Caco-2 (cell line): ENCODE measurements around the gene MICAL3. TPM values are rescaled to one million over a fixed set of nuclear protein-coding genes. Genes with fewer than 3 reads are reported as not detected.

Experiments
- BruUV-seq: library from RNA; stranded (reverse); fragments of 400-500 nt; replicated peaks from 2 replicates; lab custom pipeline; 2021; lab: Mats Ljungman, UMichigan
- CTCF ChIA-PET: fragments of 300-600 bp; sonication (Branson Sonifier 250); formaldehyde crosslinking; loops from one replicate; lab custom pipeline; 2022; ENCODE audit warnings: antibody characterized with exemption; lab: Charles Lee
- POLR2A ChIA-PET: fragments of 300-600 bp; sonication (Branson Sonifier 250); formaldehyde crosslinking; loops from one replicate; lab custom pipeline; 2022; ENCODE audit warnings: antibody characterized with exemption; lab: Charles Lee
- DNase-seq, 2 experiments: peaks; one replicate each; pipeline versions ENCODE4 v3.0.0 to v3.0.0-alpha.2; 2020 to 2022
- H3K27me3 ChIP-seq: replicated peaks from 2 replicates; pipeline ENCODE4 v1.6.0; 2011; ENCODE audit warnings: low read length; ENCODE audit not compliant: control insufficient read depth, insufficient read depth
- H3K36me3 ChIP-seq: 2 replicates; pipeline ENCODE4 v1.5.1; 2011; ENCODE audit warnings: low read length; ENCODE audit not compliant: control insufficient read depth, insufficient read depth
- H3K4me1 ChIP-seq: fragments of 250-450 bp; sonication (Bioruptor Pico); 2 replicates; pipeline ENCODE4 v1.5.1; 2020; ENCODE audit warnings: mild to moderate bottlenecking
- H3K4me3 ChIP-seq: 2 replicates; pipeline ENCODE4 v1.5.1; 2011; ENCODE audit warnings: low read depth, mild to moderate bottlenecking, control low read depth, low read length
- H3K9me3 ChIP-seq: fragments of 250-450 bp; sonication (Bioruptor Pico); 2 replicates; pipeline ENCODE4 v1.5.1; 2020; ENCODE audit warnings: mild to moderate bottlenecking, moderate library complexity
- H3K27ac Mint-ChIP-seq: one replicate; pipeline ENCODE4 v1.8.0; 2022; ENCODE audit warnings: mixed read lengths; ENCODE audit not compliant: unreplicated experiment
- H3K27me3 Mint-ChIP-seq: one replicate; pipeline ENCODE4 v1.8.0; 2022; ENCODE audit warnings: mixed read lengths; ENCODE audit not compliant: insufficient read depth, unreplicated experiment
- H3K36me3 Mint-ChIP-seq: one replicate; pipeline ENCODE4 v1.8.0; 2022; ENCODE audit warnings: mild to moderate bottlenecking, mixed read lengths; ENCODE audit not compliant: insufficient read depth, unreplicated experiment
- H3K4me1 Mint-ChIP-seq: one replicate; pipeline ENCODE4 v1.8.0; 2022; ENCODE audit warnings: low read depth, mixed read lengths; ENCODE audit not compliant: unreplicated experiment
- H3K4me3 Mint-ChIP-seq: one replicate; pipeline ENCODE4 v1.8.0; 2022; ENCODE audit warnings: mild to moderate bottlenecking, moderate library complexity, mixed read lengths; ENCODE audit not compliant: unreplicated experiment
- H3K9me3 Mint-ChIP-seq: one replicate; pipeline ENCODE4 v1.8.0; 2022; ENCODE audit warnings: mixed read lengths; ENCODE audit not compliant: unreplicated experiment
- intact Hi-C: fragments of 100-400 bp; cut with micrococcal nuclease; formaldehyde crosslinking; loops from one replicate; pipeline ENCODE4 v1.10.0; 2022; ENCODE audit not compliant: unreplicated experiment
- total RNA-seq: library from RNA; stranded (reverse); gene quantifications from 2 replicates; pipeline ENCODE4 v1.2.3, GENCODE V29; 2022
- TF ChIP-seq, protein P1 (sequence below), 2 experiments: fragments of 200-600 bp in 1 of 2; IDR thresholded peaks; 1 replicate in 1 of 2; 2 replicates in 1 of 2; pipeline versions ENCODE4 v1.5.1 to v1.8.0; 2011 to 2022; ENCODE audit warnings: antibody characterized with exemption in 1 of 2, control low read depth in 1 of 2, inconsistent platforms in 1 of 2, low read depth in 1 of 2, low read length in 1 of 2, mild to moderate bottlenecking in 1 of 2, moderate library complexity in 1 of 2; ENCODE audit not compliant: insufficient read depth in 1 of 2, severe bottlenecking in 1 of 2, unreplicated experiment in 1 of 2

Gene MICAL3
- total RNA-seq, 1 experiment from 2014 or later = 65.6 TPM

DNA sequence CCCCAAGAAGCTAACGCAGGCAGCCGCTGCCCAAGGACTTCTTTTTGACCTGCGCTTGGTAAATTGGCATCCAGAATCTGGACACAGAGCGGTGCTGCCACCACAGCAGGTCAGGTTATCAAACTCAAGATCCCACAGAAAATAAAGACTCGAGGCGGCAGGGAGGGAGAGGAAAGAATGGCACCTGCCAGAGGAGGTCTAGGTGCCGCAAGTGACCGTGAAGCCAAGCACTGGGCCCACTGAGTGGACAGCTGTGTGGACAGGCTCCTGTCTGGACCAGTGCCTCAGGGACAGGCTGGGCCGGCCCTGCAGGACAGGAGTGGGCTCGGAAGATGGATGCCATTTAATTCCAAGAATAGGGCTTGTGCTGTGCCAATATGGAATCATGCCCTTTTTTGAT lies 277.4 kb downstream of the MICAL3 start:
- Mint-ChIP-seq H3K4me3 (no peak overlapping the region), H3K27ac (no peak overlapping the region), H3K9me3 (no peaks in the 10 kb centered on the region), H3K27me3 (no peaks in the 10 kb centered on the region), H3K4me1 (no peaks in the 10 kb centered on the region), H3K36me3 (no peaks in the 10 kb centered on the region)
- intact Hi-C loops = loop anchor here (10.0 kb wide), 1 partner anchor 248 kb away; no protein-coding TSS in a partner anchor
- no TSS peak for BruUV-seq
- DNase-seq = no peak
- POLR2A ChIA-PET = no interaction called here
- Histone ChIP-seq H3K36me3 (no peaks in the 10 kb centered on the region), H3K27me3 (no peaks in the 10 kb centered on the region), H3K4me3 (no peak overlapping the region), H3K9me3 (no peaks in the 10 kb centered on the region), H3K4me1 (no peaks in the 10 kb centered on the region)
- TF ChIP-seq, protein P1, sequence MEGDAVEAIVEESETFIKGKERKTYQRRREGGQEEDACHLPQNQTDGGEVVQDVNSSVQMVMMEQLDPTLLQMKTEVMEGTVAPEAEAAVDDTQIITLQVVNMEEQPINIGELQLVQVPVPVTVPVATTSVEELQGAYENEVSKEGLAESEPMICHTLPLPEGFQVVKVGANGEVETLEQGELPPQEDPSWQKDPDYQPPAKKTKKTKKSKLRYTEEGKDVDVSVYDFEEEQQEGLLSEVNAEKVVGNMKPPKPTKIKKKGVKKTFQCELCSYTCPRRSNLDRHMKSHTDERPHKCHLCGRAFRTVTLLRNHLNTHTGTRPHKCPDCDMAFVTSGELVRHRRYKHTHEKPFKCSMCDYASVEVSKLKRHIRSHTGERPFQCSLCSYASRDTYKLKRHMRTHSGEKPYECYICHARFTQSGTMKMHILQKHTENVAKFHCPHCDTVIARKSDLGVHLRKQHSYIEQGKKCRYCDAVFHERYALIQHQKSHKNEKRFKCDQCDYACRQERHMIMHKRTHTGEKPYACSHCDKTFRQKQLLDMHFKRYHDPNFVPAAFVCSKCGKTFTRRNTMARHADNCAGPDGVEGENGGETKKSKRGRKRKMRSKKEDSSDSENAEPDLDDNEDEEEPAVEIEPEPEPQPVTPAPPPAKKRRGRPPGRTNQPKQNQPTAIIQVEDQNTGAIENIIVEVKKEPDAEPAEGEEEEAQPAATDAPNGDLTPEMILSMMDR (IDR thresholded peaks at IDR 0.05; ENCODE audit: insufficient read depth in 1 of 2, low read depth in 1 of 2, low read length in 1 of 2, severe bottlenecking in 1 of 2, unreplicated experiment in 1 of 2) = no peak
- CTCF ChIA-PET = no interaction called here

DNA sequence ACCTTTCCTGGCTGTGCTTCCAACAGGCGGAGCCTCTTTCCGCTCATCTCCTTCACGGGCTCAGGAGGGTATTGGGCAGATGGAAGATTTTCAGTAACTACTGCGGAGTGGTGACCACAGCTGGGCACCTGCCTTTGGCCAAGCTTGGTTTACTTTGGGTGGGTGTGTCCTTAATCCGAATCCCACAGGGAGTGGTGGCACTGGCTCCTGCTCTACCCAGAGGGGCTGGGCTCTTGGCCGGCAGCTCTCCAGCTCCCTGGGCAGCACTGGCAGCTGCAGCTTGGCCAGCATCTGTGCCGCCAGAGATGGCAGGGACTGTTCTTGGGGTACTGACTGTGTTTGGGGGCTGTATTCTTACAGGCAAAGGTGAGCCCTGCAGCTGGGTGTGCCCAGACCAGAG lies 279.9 kb downstream of the MICAL3 start:
- H3K9me3 Mint-ChIP-seq = no peaks in the 10 kb centered on the region
- no peaks in the 10 kb centered on the region for H3K36me3 Mint-ChIP-seq
- no peaks in the 10 kb centered on the region for H3K4me1 ChIP-seq
- no peak overlapping the region for H3K4me3 Mint-ChIP-seq
- H3K27ac Mint-ChIP-seq = no peak overlapping the region
- H3K36me3 ChIP-seq = no peaks in the 10 kb centered on the region
- intact Hi-C loops = loop anchor here (10.0 kb wide), 1 partner anchor 250 kb away; no protein-coding TSS in a partner anchor
- BruUV-seq = no TSS peak
- ChIA-PET POLR2A (no interaction called here), CTCF (interaction anchor here (0.6 to 4.3 kb wide), 3 partner anchors 11 to 198 kb away, joined by 3 to 59 read pairs (median 4); no protein-coding TSS in a partner anchor)
- H3K27me3 Mint-ChIP-seq = no peaks in the 10 kb centered on the region
- H3K4me1 Mint-ChIP-seq = no peaks in the 10 kb centered on the region
- no peak overlapping the region for H3K4me3 ChIP-seq
- TF ChIP-seq, protein P1 (IDR thresholded peaks at IDR 0.05; ENCODE audit: insufficient read depth in 1 of 2, low read depth in 1 of 2, low read length in 1 of 2, severe bottlenecking in 1 of 2, unreplicated experiment in 1 of 2) = no peak
- H3K27me3 ChIP-seq = no peaks in the 10 kb centered on the region
- H3K9me3 ChIP-seq = no peaks in the 10 kb centered on the region
- no peak for DNase-seq

- H3K36me3 ChIP-seq = no peaks in the 10 kb centered on the region
- no TSS peak for BruUV-seq
- Mint-ChIP-seq H3K27me3 (no peaks in the 10 kb centered on the region), H3K9me3 (no peaks in the 10 kb centered on the region), H3K27ac (no peak overlapping the region), H3K4me1 (no peaks in the 10 kb centered on the region), H3K4me3 (no peak overlapping the region), H3K36me3 (no peaks in the 10 kb centered on the region)
- CTCF ChIA-PET = interaction anchor here (0.6 to 4.3 kb wide), 4 partner anchors 12 to 198 kb away, joined by 3 to 59 read pairs (median 4); no protein-coding TSS in a partner anchor
- no peaks in the 10 kb centered on the region for H3K9me3 ChIP-seq
- intact Hi-C loops = loop anchor here (2.0 to 10.0 kb wide), 3 partner anchors 185 to 333 kb away; partner anchors contain the start of gene PEX26
- H3K27me3 ChIP-seq = no peaks in the 10 kb centered on the region
- TF ChIP-seq, protein P1 (IDR thresholded peaks at IDR 0.05; ENCODE audit: insufficient read depth in 1 of 2, low read depth in 1 of 2, low read length in 1 of 2, severe bottlenecking in 1 of 2, unreplicated experiment in 1 of 2) = no peak
- H3K4me1 ChIP-seq = no peaks in the 10 kb centered on the region
- POLR2A ChIA-PET = no interaction called here
- H3K4me3 ChIP-seq = no peak overlapping the region
- no peak for DNase-seq
Measured at GRCh38 chr22:17743661-17744411, 280.5 kb downstream of the MICAL3 start.
